Hepatocyte (in vitro differentiated cells): Measurements from ENCODE around the gene FAM193B. TPM values are rescaled to one million over a fixed set of nuclear protein-coding genes. Genes with fewer than 3 reads are reported as not detected.

Experiments
- DNase-seq: peaks from one replicate; pipeline ENCODE4 v3.0.0-alpha.2; 2016; ENCODE audit warnings: low spot score
- H2AFZ ChIP-seq: fragments of 200-600 bp; sonication (generic); 2 replicates; pipeline ENCODE4 v1.6.0; 2016; ENCODE audit warnings: antibody characterized with exemption, mild to moderate bottlenecking
- H3K27ac ChIP-seq: fragments of 200-600 bp; sonication (generic); 2 replicates; pipeline ENCODE4 v1.5.1; 2016; ENCODE audit warnings: mild to moderate bottlenecking
- H3K27me3 ChIP-seq: fragments of 200-600 bp; sonication (generic); 2 replicates; pipeline ENCODE4 v1.6.1; 2016
- H3K36me3 ChIP-seq: fragments of 200-600 bp; sonication (generic); replicated peaks from 2 replicates; pipeline ENCODE4 v1.5.1; 2016; ENCODE audit warnings: low read depth; ENCODE audit not compliant: insufficient read depth
- H3K4me1 ChIP-seq: fragments of 200-600 bp; sonication (generic); 2 replicates; pipeline ENCODE4 v1.5.1; 2016; ENCODE audit warnings: mild to moderate bottlenecking, moderate library complexity; ENCODE audit not compliant: insufficient read depth
- H3K4me2 ChIP-seq: fragments of 200-600 bp; sonication (generic); 2 replicates; pipeline ENCODE4 v1.6.0; 2016
- H3K4me3 ChIP-seq: fragments of 200-600 bp; sonication (generic); 2 replicates; pipeline ENCODE4 v1.5.1; 2016; ENCODE audit warnings: mild to moderate bottlenecking
- H3K79me2 ChIP-seq: fragments of 200-600 bp; sonication (generic); 2 replicates; pipeline ENCODE4 v1.6.0; 2017; ENCODE audit warnings: mild to moderate bottlenecking
- H3K9me2 ChIP-seq: fragments of 200-600 bp; sonication (generic); replicated peaks from 2 replicates; pipeline ENCODE4 v1.6.0; 2017; ENCODE audit warnings: mild to moderate bottlenecking; ENCODE audit not compliant: insufficient read depth
- H3K9me3 ChIP-seq: fragments of 200-600 bp; sonication (generic); 2 replicates; pipeline ENCODE4 v1.5.1; 2016; ENCODE audit warnings: low read depth, mild to moderate bottlenecking
- H4K20me1 ChIP-seq: fragments of 200-600 bp; sonication (generic); 2 replicates; pipeline ENCODE4 v1.6.0; 2016; ENCODE audit warnings: mild to moderate bottlenecking; ENCODE audit not compliant: insufficient read depth, poor library complexity, severe bottlenecking
- CTCF ChIP-seq: fragments of 200-600 bp; sonication (generic); IDR thresholded peaks from 2 replicates; pipeline ENCODE4 v1.5.1; 2016; ENCODE audit warnings: antibody characterized with exemption, mild to moderate bottlenecking; ENCODE audit not compliant: poor library complexity
- EZH2 ChIP-seq: fragments of 200-600 bp; sonication (generic); IDR thresholded peaks from 2 replicates; pipeline ENCODE4 v1.6.1; 2016; ENCODE audit warnings: antibody characterized with exemption, mild to moderate bottlenecking, borderline replicate concordance
- EZH2phosphoT487 ChIP-seq: fragments of 200-600 bp; sonication (generic); IDR thresholded peaks from one replicate; pipeline ENCODE4 v1.6.1; 2018; ENCODE audit warnings: antibody characterized with exemption, mild to moderate bottlenecking, low read depth, moderate library complexity; ENCODE audit not compliant: unreplicated experiment, severe bottlenecking
- WGBS: methylation state at CpG from one replicate; pipeline ENCODE4 v1.1.6; 2016; ENCODE audit warnings: low lambda C conversion rate; ENCODE audit errors: missing lambda C conversion rate; 5-methylcytosine and 5-hydroxymethylcytosine counted together
- polyA plus RNA-seq: library from polyadenylated mRNA; unstranded; fragments of >200 nt; fragmentation: Nextera tagmentation; extraction: Ambion mirVana; gene quantifications from 2 replicates; pipeline ENCODE4 v1.2.1, GENCODE V29; 2016
- total RNA-seq: library from RNA; depleted of rRNA; stranded (reverse); fragments of >200 nt; gene quantifications from 2 replicates; pipeline ENCODE4 v1.2.3, GENCODE V29; 2014

Gene FAM193B
- total and polyA plus RNA-seq, 2 experiments from 2014 or later: 67.6 to 76.1 TPM

DNA sequence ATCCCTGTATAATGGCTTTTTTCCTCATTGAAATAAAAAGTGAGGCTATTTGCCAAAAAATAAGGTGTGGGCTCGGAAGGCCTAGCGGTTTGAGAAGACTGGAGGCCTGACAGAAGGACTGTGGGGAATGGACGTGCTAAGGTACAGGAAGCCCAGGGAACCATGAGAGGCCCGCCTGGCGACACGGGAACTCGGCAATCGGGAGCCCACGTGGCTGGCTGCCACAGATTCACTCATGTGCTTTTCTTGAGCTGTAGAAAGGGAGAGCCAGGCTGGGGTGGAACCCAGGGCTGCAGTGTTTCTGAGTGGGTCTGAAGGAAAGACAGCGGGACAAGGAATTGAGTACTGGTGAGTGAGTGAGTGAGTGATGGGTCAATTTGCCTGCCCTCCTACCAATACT, 25.7 kb downstream of the FAM193B start:
- Histone ChIP-seq H3K4me1 (no peaks in the 10 kb centered on the region), H3K27ac (no peak overlapping the region), H3K36me3 (no peaks in the 10 kb centered on the region), H2AFZ (no peak overlapping the region), H3K9me2 (no peaks in the 10 kb centered on the region), H3K4me2 (no peak overlapping the region), H3K9me3 (no peaks in the 10 kb centered on the region), H3K4me3 (no peak overlapping the region), H3K27me3 (no peaks in the 10 kb centered on the region), H4K20me1 (peaks cover 4% of the 10 kb centered on the region), H3K79me2 (peaks cover 5% of the 10 kb centered on the region)
- DNase-seq: no peak
- 97% methylated on average over 10 of the region's 10 CpGs for WGBS
- no peak for TF ChIP-seq CTCF
- no peak for TF ChIP-seq EZH2phosphoT487
- TF ChIP-seq EZH2: no peak

- H3K4me3 ChIP-seq: no peak overlapping the region
- H2AFZ ChIP-seq: no peak overlapping the region
- H3K36me3 ChIP-seq: no peaks in the 10 kb centered on the region
- H3K9me2 ChIP-seq: no peaks in the 10 kb centered on the region
- H3K4me2 ChIP-seq: no peak overlapping the region
- H3K27me3 ChIP-seq: no peaks in the 10 kb centered on the region
- H3K9me3 ChIP-seq: no peaks in the 10 kb centered on the region
- no peak overlapping the region for H3K27ac ChIP-seq
- 94% methylated on average over 8 of the region's 8 CpGs for WGBS
- peaks cover 3% of the 10 kb centered on the region for H3K79me2 ChIP-seq
- TF ChIP-seq EZH2 (no peak), CTCF (no peak), EZH2phosphoT487 (no peak)
- H3K4me1 ChIP-seq: no peaks in the 10 kb centered on the region
- no peaks in the 10 kb centered on the region for H4K20me1 ChIP-seq
- DNase-seq: no peak
Measured at GRCh38 chr5:177527595-177527994, 26.8 kb downstream of the FAM193B start.

DNA sequence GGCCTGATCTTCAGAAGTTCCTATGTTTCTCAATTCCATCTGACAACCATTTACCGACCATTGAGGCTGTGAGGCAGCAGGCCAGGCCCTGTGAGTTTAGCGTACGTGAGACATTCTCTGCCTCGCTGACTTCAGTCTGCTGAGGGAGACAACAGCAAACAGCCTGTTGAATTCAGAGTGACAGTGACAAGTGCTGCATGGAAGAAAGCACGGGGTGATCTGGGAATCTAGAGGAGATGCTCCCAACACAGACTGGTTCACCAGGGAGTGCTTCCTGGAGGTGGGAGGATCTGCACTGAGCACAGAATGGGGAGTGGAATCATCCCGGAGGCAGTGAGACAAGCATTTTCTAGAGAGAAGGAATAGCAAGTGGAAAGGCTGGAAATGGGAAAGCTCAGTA, 27.6 kb downstream of the FAM193B start:
- WGBS: 94% methylated on average over 6 of the region's 6 CpGs
- TF ChIP-seq CTCF (no peak), EZH2 (no peak), EZH2phosphoT487 (no peak)
- Histone ChIP-seq H3K27me3 (no peaks in the 10 kb centered on the region), H3K4me1 (no peaks in the 10 kb centered on the region), H3K27ac (no peak overlapping the region), H4K20me1 (no peaks in the 10 kb centered on the region), H3K4me3 (no peak overlapping the region), H2AFZ (no peak overlapping the region), H3K36me3 (no peaks in the 10 kb centered on the region), H3K79me2 (peaks cover under 1% of the 10 kb centered on the region), H3K9me3 (no peaks in the 10 kb centered on the region), H3K9me2 (no peaks in the 10 kb centered on the region), H3K4me2 (no peak overlapping the region)
- DNase-seq: no peak

DNA sequence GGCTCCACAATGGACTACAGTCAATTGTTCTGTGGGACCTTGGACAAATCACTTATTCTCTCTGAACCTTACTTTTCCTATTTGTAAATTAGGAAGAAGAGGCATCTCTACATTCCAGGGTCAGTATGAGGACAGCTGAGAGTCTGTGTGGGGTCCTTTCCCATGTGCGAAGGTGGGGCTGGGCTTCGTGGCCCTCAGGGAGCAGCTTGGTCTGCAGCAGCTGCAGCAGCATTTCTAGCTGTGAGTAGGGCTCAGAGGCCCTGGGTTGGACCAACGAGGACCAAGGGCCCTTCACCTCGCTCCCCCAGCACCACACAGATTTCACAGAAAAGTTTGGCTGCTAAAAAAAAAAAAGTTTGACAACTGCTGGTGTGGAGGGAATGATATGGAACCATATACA, 28.2 kb downstream of the FAM193B start:
- H3K9me2 ChIP-seq: no peaks in the 10 kb centered on the region
- no peak for TF ChIP-seq EZH2
- TF ChIP-seq EZH2phosphoT487: no peak
- no peak for TF ChIP-seq CTCF
- H3K9me3 ChIP-seq: no peaks in the 10 kb centered on the region
- H3K27me3 ChIP-seq: no peaks in the 10 kb centered on the region
- H3K4me2 ChIP-seq: no peak overlapping the region
- no peak overlapping the region for H3K27ac ChIP-seq
- H4K20me1 ChIP-seq: no peaks in the 10 kb centered on the region
- WGBS: 91% methylated on average over 4 of the region's 4 CpGs
- no peaks in the 10 kb centered on the region for H3K79me2 ChIP-seq
- no peaks in the 10 kb centered on the region for H3K4me1 ChIP-seq
- no peak for DNase-seq
- H3K36me3 ChIP-seq: no peaks in the 10 kb centered on the region
- no peak overlapping the region for H3K4me3 ChIP-seq
- no peak overlapping the region for H2AFZ ChIP-seq
